Activated CD4-positive, alpha-beta T cell treated with anti-CD3 and anti-CD28 coated beads for 36 hours (primary cell): ENCODE results near the gene CAPN10. TPM values are rescaled to one million over a fixed set of nuclear protein-coding genes. Genes with fewer than 3 reads are reported as not detected.

Source experiments
- ATAC-seq: fragments of 200-7000 bp; cut with Tn5 transposase; one replicate; pipeline ENCODE4 v1.10.0; 2021; ENCODE audit warnings: mild to moderate bottlenecking, moderate library complexity
- CTCF ChIA-PET: fragments of 350-600 bp; sonication (Branson Sonifier 250); formaldehyde crosslinking; loops from one replicate; lab custom pipeline; 2021; ENCODE audit warnings: antibody characterized with exemption; lab: Charles Lee
- POLR2A ChIA-PET: fragments of 350-600 bp; sonication (Branson Sonifier 250); formaldehyde crosslinking; loops from one replicate; lab custom pipeline; 2021; ENCODE audit warnings: antibody characterized with exemption, inconsistent platforms; lab: Charles Lee
- DNase-seq: peaks from one replicate; pipeline ENCODE4 v3.0.0-alpha.2; 2020
- H3K27ac Mint-ChIP-seq: one replicate; pipeline ENCODE4 v1.8.0; 2021; ENCODE audit warnings: mixed read lengths
- H3K27me3 Mint-ChIP-seq: one replicate; pipeline ENCODE4 v1.8.0; 2021; ENCODE audit warnings: mixed read lengths
- H3K36me3 Mint-ChIP-seq: one replicate; pipeline ENCODE4 v1.8.0; 2021; ENCODE audit warnings: low read depth, mixed read lengths
- H3K4me1 Mint-ChIP-seq: one replicate; pipeline ENCODE4 v1.8.0; 2021; ENCODE audit warnings: mixed read lengths
- H3K4me3 Mint-ChIP-seq: one replicate; pipeline ENCODE4 v1.8.0; 2021; ENCODE audit warnings: mild to moderate bottlenecking, moderate library complexity, mixed read lengths
- H3K9me3 Mint-ChIP-seq: one replicate; pipeline ENCODE4 v1.8.0; 2021; ENCODE audit warnings: low read depth, mixed read lengths
- intact Hi-C, 2 experiments: fragments of 100-400 bp; cut with DNase I in 1 of 2; cut with micrococcal nuclease in 1 of 2; formaldehyde crosslinking; loops; one replicate each; pipeline versions ENCODE4 v1.14.2 to v1.15.1; 2022 to 2024; cut with DNase I, micrococcal nuclease
- total RNA-seq, 2 experiments: library from RNA; stranded (reverse); gene quantifications; one replicate each; pipeline ENCODE4 v1.2.3, GENCODE V29; 2021

CAPN10 gene
- total RNA-seq, 2 experiments from 2014 or later = 22.1 to 30.2 TPM

DNA sequence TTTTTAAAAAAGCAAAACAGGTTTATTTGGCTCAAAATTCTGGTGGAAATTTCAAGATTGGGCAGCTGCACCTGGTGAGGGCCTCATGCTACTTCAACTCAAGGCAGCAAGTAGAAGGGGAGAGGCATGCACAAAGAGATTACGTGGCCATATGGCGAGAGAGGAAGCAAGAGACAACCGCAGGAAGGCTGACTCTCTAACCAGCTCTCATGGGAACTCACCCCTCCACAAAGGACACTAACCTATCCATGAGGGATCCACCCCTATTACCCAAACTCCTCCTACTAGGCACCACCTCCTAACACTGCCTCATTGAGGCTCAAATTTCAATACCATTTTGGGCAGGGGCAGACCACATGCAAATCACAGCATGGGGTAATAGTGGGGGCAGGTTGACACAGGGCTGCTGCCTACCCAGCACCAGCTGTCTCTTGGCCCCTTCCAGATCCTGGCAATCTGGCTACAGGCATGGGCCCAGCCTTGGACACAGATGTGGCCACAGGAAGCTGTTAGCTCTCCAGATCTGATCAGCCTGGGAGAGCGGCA, 2.0 kb upstream of the CAPN10 start:
- peak overlapping the region; percentile 61 for H3K27ac Mint-ChIP-seq
- CTCF ChIA-PET = interaction anchor here (4.7 kb wide), 1 partner anchor 19 kb away, joined by 61 read pairs; no protein-coding TSS in a partner anchor
- POLR2A ChIA-PET = interaction anchor here (1.1 kb wide), 1 partner anchor 19 kb away, joined by 3 read pairs; no protein-coding TSS in a partner anchor
- H3K36me3 Mint-ChIP-seq = peaks cover 16% of the 10 kb centered on the region
- DNase-seq (no peak), ATAC-seq (no peak)
- H3K9me3 Mint-ChIP-seq = no peaks in the 10 kb centered on the region
- H3K4me3 Mint-ChIP-seq = peak overlapping the region; percentile 87
- H3K4me1 Mint-ChIP-seq = peaks cover 46% of the 10 kb centered on the region
- H3K27me3 Mint-ChIP-seq = no peaks in the 10 kb centered on the region
- intact Hi-C loops = loop anchor here in 1 of 2 experiments (1.0 kb wide), 1 partner anchor 37 kb away; no protein-coding TSS in a partner anchor

DNA sequence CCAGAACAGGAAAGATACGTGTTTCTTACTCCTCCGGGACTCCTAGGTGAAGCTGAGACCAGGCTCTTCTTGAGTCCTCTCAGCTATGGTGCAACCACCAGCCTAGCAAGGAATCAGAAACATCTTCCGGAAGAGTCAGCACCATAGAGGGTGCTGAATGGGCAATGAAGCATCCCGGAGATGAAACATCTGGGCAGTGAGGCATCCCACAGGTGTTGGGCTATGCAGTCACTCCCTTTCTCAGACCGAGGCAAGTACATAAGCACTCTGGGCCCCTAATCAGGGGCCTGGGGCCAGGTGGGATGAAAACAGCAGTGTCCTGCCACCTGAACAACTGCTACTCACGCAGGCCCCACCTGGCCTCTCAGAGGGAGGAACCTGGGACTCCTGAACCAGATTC, 1.4 kb upstream of the CAPN10 start:
- no peak for DNase-seq
- H3K4me3 Mint-ChIP-seq = peak overlapping the region; percentile 87
- H3K27ac Mint-ChIP-seq = peak overlapping the region; percentile 40
- no peaks in the 10 kb centered on the region for H3K9me3 Mint-ChIP-seq
- ChIA-PET POLR2A (interaction anchor here (2.7 kb wide), 1 partner anchor 19 kb away, joined by 34 read pairs; no protein-coding TSS in a partner anchor), CTCF (interaction anchor here (1.1 to 4.7 kb wide), 2 partner anchors 19 to 25 kb away, joined by 3 to 61 read pairs; no protein-coding TSS in a partner anchor)
- no peak for ATAC-seq
- H3K4me1 Mint-ChIP-seq = peaks cover 44% of the 10 kb centered on the region
- H3K27me3 Mint-ChIP-seq = no peaks in the 10 kb centered on the region
- H3K36me3 Mint-ChIP-seq = peaks cover 13% of the 10 kb centered on the region
- intact Hi-C loops = no loop called here

- ATAC-seq (no peak), DNase-seq (no peak)
- H3K4me3 Mint-ChIP-seq = peak overlapping the region; percentile 87
- peaks cover 38% of the 10 kb centered on the region for H3K4me1 Mint-ChIP-seq
- POLR2A ChIA-PET = interaction anchor here (1.4 to 2.7 kb wide), 4 partner anchors 12 to 25 kb away, joined by 5 to 34 read pairs (median 10); partner anchors contain the start of gene DUSP28
- intact Hi-C loops = loop anchor here (1.0 kb wide), 14 partner anchors 19 to 1025 kb away; partner anchors contain the start of genes DUSP28 (in 1 of the 2), FARP2 (in 1 of the 2), GPC1 (in 1 of the 2) and HDLBP (in 1 of the 2)
- H3K36me3 Mint-ChIP-seq = peaks cover 11% of the 10 kb centered on the region
- H3K27ac Mint-ChIP-seq = peak overlapping the region; percentile 85
- no peaks in the 10 kb centered on the region for H3K27me3 Mint-ChIP-seq
- H3K9me3 Mint-ChIP-seq = no peaks in the 10 kb centered on the region
- CTCF ChIA-PET = interaction anchor here (0.7 to 4.7 kb wide), 8 partner anchors 14 to 72 kb away, joined by 3 to 61 read pairs (median 6); partner anchors contain the start of gene RNPEPL1
Observed at GRCh38 chr2:240585681-240586197, 795 bp upstream of the CAPN10 start.

DNA sequence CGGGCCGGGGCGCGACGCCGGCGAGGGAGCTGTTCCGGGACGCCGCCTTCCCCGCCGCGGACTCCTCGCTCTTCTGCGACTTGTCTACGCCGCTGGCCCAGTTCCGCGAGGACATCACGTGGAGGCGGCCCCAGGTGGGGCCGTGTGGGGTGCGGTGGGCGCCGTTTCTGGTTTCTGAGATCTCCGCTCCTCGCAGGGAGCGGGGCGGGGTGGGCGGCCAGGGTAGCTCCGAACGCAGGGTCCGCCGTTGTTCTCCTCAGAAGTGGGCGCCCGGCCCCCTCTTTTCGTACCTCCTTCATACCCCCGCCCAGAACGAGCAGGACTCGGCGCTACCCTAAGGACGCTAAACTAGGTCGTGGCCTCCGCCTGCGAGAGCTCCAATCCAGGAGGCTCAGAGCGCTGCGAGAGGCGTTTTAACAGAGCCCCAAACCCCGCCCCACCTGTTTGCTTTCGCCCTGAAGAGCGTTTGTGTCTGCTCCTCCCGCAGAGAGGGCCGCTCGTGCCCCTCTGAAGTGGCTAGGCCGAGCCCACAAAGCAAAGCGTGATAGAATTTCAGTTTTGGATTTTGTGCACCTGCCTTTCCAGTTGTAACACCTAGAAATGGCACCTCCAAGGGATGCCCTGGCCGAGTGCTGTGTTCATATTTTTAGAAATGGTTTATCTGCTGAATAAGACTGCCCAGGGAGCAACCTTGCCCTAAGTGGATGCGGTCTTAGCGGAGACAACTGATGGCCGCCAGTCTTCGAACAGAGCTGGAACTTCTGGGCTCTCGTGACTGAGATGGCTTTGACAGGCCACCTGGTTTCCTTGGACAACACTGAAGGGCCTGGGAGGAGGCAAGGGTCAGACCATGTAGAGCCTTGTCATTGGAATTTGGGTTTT, 626 bp downstream of the CAPN10 start:
- H3K27ac Mint-ChIP-seq = peak overlapping the region; percentile 80
- peaks cover 7% of the 10 kb centered on the region for H3K36me3 Mint-ChIP-seq
- H3K9me3 Mint-ChIP-seq = no peaks in the 10 kb centered on the region
- POLR2A ChIA-PET = interaction anchor here (0.7 to 2.7 kb wide), 5 partner anchors 14 to 34 kb away, joined by 3 to 34 read pairs (median 8); partner anchors contain the start of gene DUSP28
- ATAC-seq (peak; percentile 25), DNase-seq (peak; percentile 77)
- H3K4me3 Mint-ChIP-seq = peak overlapping the region; percentile 87
- H3K27me3 Mint-ChIP-seq = no peaks in the 10 kb centered on the region
- intact Hi-C loops = loop anchor here (1.0 kb wide), 14 partner anchors 21 to 1023 kb away; partner anchors contain the start of genes DUSP28 (in 1 of the 2), FARP2 (in 1 of the 2), GPC1 (in 1 of the 2) and HDLBP (in 1 of the 2)
- CTCF ChIA-PET = interaction anchor here (0.7 to 4.7 kb wide), 9 partner anchors 18 to 73 kb away, joined by 3 to 61 read pairs (median 6); partner anchors contain the start of gene RNPEPL1
- peaks cover 38% of the 10 kb centered on the region for H3K4me1 Mint-ChIP-seq

DNA sequence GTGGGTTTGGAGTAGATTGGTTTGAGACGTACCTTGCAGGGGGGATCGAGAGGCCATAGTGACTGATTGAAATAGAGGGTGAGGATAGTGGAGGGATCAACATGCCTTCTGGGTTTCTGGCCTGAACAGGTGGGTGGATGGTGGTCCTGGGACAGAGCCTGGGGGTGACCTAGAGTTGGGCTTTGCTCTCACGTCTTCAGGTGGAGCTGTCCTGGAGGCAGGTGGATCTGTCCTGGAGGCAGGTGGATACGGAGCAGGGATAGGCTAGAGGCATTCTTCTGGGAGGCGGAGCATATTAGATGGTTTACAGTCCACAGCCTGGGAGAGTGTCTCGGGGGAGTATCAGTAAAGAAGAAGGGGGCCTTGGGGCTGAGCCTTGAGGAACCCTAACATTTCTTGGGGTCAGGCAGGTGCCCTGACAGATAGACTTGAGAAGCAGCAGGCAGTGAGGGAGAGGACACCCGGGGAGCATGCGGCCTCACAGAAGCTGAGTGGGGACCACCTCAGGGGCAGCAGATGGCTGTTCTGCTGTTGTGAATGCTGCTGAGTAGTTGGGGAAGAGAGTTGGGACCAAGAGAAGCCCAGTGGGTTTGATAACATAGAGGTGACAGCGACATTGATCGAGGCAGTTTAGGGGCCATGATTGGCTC, 1.6 kb downstream of the CAPN10 start:
- DNase-seq (no peak), ATAC-seq (no peak)
- ChIA-PET CTCF (interaction anchor here (1.5 to 4.7 kb wide), 2 partner anchors 19 to 22 kb away, joined by 4 to 61 read pairs; no protein-coding TSS in a partner anchor), POLR2A (interaction anchor here (0.7 to 2.4 kb wide), 3 partner anchors 23 to 33 kb away, joined by 3 to 13 read pairs (median 5); partner anchors contain the start of gene DUSP28)
- no peaks in the 10 kb centered on the region for H3K27me3 Mint-ChIP-seq
- intact Hi-C loops = no loop called here
- peaks cover 7% of the 10 kb centered on the region for H3K36me3 Mint-ChIP-seq
- H3K9me3 Mint-ChIP-seq = no peaks in the 10 kb centered on the region
- H3K4me3 Mint-ChIP-seq = peak overlapping the region; percentile 87
- H3K4me1 Mint-ChIP-seq = peaks cover 34% of the 10 kb centered on the region
- peak overlapping the region; percentile 37 for H3K27ac Mint-ChIP-seq

GRCh38 chr2:240588669-240589068, 2.1 kb downstream of the CAPN10 start:
- Mint-ChIP-seq H3K36me3 (peaks cover 7% of the 10 kb centered on the region), H3K27ac (no peak overlapping the region), H3K27me3 (no peaks in the 10 kb centered on the region), H3K4me1 (peaks cover 34% of the 10 kb centered on the region), H3K9me3 (no peaks in the 10 kb centered on the region), H3K4me3 (peak overlapping the region; percentile 87)
- ATAC-seq (no peak), DNase-seq (no peak)
- POLR2A ChIA-PET = interaction anchor here (1.4 kb wide), 1 partner anchor 23 kb away, joined by 5 read pairs; no protein-coding TSS in a partner anchor
- intact Hi-C loops = no loop called here
- CTCF ChIA-PET = interaction anchor here (1.4 to 4.7 kb wide), 3 partner anchors 20 to 74 kb away, joined by 4 to 61 read pairs (median 8); no protein-coding TSS in a partner anchor

DNA sequence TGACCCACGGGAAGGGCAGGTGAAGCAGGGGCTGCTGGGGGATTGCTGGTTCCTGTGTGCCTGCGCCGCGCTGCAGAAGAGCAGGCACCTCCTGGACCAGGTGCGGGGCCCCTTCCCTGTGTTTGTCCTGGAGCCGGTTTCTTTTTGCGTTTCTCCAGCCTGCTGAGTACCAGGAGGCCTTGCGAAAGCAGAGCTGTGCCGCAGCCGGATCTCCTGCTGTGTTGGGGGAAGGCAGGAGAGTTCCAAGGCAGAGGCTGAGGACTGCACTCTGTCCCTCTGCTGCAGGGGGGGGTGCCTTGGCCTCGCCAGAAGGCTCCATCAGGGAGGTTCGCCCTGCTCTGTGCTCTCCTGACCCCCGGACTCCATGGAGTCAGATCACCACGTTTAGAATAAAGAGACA, 2.8 kb downstream of the CAPN10 start:
- ChIA-PET POLR2A (interaction anchor here (1.4 kb wide), 1 partner anchor 24 kb away, joined by 5 read pairs; no protein-coding TSS in a partner anchor), CTCF (interaction anchor here (1.0 to 1.4 kb wide), 2 partner anchors 31 to 75 kb away, joined by 3 to 8 read pairs; no protein-coding TSS in a partner anchor)
- Mint-ChIP-seq H3K4me1 (peaks cover 32% of the 10 kb centered on the region), H3K4me3 (no peak overlapping the region), H3K27me3 (no peaks in the 10 kb centered on the region), H3K9me3 (no peaks in the 10 kb centered on the region), H3K27ac (no peak overlapping the region), H3K36me3 (peaks cover 7% of the 10 kb centered on the region)
- intact Hi-C loops = no loop called here
- DNase-seq (no peak), ATAC-seq (no peak)

GRCh38 chr2:240589850-240590525, 3.5 kb downstream of the CAPN10 start:
- H3K27me3 Mint-ChIP-seq = no peaks in the 10 kb centered on the region
- DNase-seq (no peak), ATAC-seq (no peak)
- no peaks in the 10 kb centered on the region for H3K9me3 Mint-ChIP-seq
- ChIA-PET POLR2A (no interaction called here), CTCF (interaction anchor here (1.0 to 1.4 kb wide), 2 partner anchors 31 to 76 kb away, joined by 3 to 8 read pairs; no protein-coding TSS in a partner anchor)
- H3K4me1 Mint-ChIP-seq = peaks cover 26% of the 10 kb centered on the region
- H3K27ac Mint-ChIP-seq = no peak overlapping the region
- peaks cover 7% of the 10 kb centered on the region for H3K36me3 Mint-ChIP-seq
- intact Hi-C loops = no loop called here
- H3K4me3 Mint-ChIP-seq = no peak overlapping the region

GRCh38 chr2:240590681-240591111, 4.2 kb downstream of the CAPN10 start:
- peaks cover 7% of the 10 kb centered on the region for H3K36me3 Mint-ChIP-seq
- ATAC-seq = no peak
- CTCF ChIA-PET = interaction anchor here (1.3 kb wide), 1 partner anchor 11 kb away, joined by 3 read pairs; no protein-coding TSS in a partner anchor
- H3K9me3 Mint-ChIP-seq = no peaks in the 10 kb centered on the region
- POLR2A ChIA-PET = no interaction called here
- no peak for DNase-seq
- H3K4me1 Mint-ChIP-seq = peaks cover 24% of the 10 kb centered on the region
- intact Hi-C loops = no loop called here
- H3K4me3 Mint-ChIP-seq = no peak overlapping the region
- H3K27me3 Mint-ChIP-seq = no peaks in the 10 kb centered on the region
- no peak overlapping the region for H3K27ac Mint-ChIP-seq
